Upper lobe of left lung (tissue), 4 donors: ENCODE measurements around the gene GP5.

Experiments used
- EP300 ChIP-seq, 4 donors: sonication (generic); formaldehyde crosslinking; IDR thresholded peaks; one replicate each; pipeline ENCODE4 v1.5.1; 2017; ENCODE audit warnings: antibody characterized with exemption in 4 of 4, control low read depth in 2 of 4
- POLR2AphosphoS5 ChIP-seq, 2 donors: sonication (generic); formaldehyde crosslinking; IDR thresholded peaks; one replicate each; pipeline ENCODE4 v1.5.1; 2017; ENCODE audit warnings: antibody characterized with exemption in 2 of 2

- no peak for TF ChIP-seq POLR2AphosphoS5 (IDR thresholded peaks at IDR 0.05)
- no peak for TF ChIP-seq EP300 (IDR thresholded peaks at IDR 0.05)
Measured at GRCh38 chr3:194447657-194448056, 48.6 kb upstream of the GP5 start.
